HG02623 (cell line): ENCODE results near the gene ANAPC15.
"Not testable (repeated sequence)": the region's sequence is repeated elsewhere in the genome, so short reads cannot be mapped to it uniquely, and the experiment has no call there.

Experiments used
- ATAC-seq: cut with Tn5 transposase; IDR thresholded peaks from one replicate; pipeline ENCODE4 v1.9.1; 2021; ENCODE audit warnings: moderate library complexity; ENCODE audit not compliant: unreplicated experiment

ANAPC15 gene

GRCh38 chr11:72112143-72112977 lies at the start of gene ANAPC15:
Gene ANAPC15, minus strand, starts transcription at chr11:72112695. Its CDS starts 1,419 bp downstream, at chr11:72111276.
- ATAC-seq = peak; percentile 82

DNA sequence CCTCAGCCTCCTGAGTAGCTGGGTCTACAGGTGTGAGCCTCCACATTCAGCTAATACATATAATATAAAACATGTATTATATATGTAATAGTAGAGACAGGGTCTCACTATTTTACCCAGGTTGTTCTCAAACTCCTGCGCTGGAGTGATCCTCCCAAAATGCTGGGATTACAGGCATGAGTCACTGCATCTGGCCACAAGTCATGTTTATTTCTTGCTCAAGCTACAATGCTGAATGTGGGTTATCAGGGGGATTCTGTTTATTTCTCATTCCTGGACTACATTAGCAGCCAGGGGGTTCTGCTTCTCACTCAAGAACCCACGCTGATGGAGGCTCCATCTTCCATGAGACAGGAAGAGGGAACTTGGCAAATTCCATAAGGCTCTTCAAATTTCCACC lies 47.8 kb upstream of the ANAPC15 start:
- ATAC-seq = no peak

DNA sequence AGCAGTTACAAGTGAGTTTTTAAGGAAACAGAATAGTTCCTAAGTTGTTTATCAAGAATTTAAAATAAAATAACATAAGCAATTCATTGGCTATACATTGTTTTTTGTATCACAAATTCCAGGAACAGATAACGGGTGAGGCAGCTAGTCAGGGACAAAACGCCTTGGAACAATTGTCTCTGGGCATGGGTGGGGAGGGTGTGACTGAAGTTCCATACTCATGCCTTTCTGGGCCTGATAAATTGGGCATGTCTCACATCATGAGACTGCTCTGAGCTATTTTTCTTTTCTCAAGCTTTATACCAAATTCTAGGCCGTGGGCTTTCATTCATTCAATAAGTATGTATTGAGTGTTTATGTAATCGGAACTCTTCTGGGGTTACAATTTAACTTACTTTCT lies 44.6 kb upstream of the ANAPC15 start:
- no peak for ATAC-seq

DNA sequence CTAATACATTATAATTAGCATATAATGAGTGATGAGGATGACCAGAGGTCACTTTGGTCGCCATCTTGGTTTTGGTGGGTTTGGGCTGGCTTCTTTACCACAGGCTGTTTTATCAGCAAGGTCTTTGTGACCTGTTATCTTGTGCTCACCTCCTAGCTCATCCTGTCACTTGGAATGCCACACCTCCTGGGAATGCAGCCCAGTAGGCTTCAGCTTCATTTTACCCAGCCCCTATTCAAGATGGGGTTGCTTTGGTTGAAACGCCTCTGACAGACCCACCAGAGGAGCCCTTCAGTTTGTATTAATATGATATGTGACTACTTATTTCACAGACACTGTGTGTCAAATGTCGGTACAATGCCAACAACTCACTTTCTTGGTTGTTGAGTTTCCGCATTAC lies 43.3 kb upstream of the ANAPC15 start:
- ATAC-seq = no peak

DNA sequence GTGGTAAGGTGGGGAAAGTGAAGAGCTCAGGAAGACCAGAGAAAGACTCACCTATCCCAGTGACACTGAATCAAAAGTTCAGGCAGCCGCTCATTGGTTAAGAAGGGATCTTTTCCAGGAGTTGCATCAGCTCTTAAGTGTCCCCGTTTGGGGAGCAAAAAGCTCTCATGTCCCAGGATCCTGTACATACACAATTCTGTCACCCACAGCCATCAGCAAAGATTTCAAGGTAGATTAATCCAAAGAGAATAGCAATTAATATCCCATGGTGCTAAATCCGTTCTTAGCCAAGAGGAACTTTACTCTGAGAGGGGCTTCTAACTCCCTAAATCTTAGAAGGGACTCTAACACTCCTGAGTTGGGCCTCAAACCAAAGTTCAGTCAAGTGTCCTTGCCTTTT lies 42.3 kb upstream of the ANAPC15 start:
- no peak for ATAC-seq

DNA sequence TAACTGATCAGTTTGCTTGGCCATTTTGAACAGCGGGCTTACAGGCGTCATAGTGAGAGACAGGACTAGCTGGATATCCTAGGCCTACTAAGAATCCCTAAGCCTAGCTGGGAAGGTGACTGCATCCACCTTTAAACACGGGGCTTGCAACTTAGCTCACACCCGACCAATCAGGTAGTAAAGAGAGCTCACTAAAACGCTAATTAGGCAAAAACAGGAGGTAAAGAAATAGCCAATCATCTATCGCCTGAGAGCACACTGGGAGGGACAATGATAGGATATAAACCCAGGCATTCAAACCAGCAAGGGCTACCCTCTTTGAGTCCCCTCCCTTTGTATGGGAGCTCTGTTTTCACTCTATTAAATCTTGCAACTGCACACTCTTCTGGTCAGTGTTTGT lies 41.4 kb upstream of the ANAPC15 start:
- not testable (repeated sequence) for ATAC-seq

DNA sequence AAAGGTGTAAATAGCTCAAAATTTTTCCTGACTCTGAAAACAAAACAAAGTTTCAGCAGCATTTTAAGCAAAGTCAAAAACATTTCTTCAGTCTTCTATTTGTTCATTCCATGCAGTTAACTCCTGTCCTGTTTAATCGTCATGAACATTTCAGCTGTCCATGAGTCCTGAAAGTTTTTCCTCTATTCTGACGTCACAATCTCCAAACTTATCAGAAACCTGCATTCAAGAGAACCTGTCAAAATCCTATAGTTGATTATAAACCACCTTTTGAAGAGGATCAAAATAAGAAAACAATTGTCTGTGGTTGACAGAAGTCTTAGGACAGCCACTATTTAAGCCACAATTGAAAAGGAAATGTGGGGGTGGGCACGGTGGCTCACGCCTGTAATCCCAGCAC lies 38.4 kb upstream of the ANAPC15 start:
- ATAC-seq = no peak

DNA sequence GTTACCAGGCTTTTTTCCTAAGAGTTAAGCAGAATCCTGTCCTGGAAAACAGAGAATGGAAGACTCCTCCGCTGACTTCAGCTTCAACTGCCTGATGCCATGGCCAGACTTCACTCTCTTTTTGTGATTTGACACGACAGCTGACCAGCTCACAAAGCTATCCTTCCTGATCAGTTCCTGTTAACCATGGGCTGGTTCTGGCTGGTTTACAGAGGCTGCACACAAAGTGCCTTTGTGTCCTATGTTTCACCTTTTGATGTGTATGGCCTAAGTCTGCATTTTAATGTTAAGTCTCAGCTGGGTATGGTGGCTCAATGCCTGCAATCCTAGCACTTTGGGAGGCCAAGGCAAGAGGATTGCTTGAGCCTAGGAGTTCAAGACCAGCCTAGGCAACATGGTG lies 34.1 kb upstream of the ANAPC15 start:
- no peak for ATAC-seq

GRCh38 chr11:72144807-72145565 lies 32.5 kb upstream of the ANAPC15 start:
- ATAC-seq = no peak

DNA sequence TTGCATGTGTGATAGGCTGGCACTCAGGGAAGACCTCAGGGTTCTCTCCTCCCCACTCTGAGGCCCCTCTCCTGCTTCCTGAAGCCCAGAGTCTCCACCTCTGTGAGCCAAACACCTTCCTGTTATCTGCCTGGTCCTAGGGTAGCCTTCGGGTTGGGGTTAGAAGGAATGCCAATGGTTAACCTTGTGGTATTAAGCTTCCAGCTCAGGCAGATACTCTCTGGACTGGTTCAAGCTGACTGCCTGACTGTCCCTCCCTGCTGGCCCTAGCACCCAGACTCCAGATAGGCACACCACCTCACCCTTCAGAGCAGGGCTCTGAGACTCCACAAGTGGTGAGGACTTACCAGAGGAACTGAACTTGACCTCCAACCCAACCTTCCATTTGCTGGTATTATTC lies 30.0 kb upstream of the ANAPC15 start:
- not testable (repeated sequence) for ATAC-seq

DNA sequence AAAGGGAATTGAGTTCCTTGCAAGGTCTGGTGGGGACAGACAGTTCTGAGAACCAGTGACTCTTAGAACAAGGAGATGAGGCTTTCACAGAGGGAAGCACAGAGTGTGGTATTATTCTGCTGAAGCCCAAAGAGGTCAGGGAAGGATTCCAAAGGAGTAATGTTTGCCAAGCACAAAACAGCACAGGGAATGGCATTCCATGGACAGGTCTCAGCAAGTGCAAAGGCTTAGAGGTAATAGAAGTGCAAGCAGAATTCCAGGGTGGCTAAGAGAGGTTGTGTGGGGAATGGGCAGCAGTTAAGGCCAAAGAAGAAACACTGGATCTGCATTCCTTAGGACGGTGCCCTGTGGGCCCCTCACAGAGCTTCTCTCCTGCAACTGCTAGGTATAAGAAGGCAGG lies 29.6 kb upstream of the ANAPC15 start:
- not testable (repeated sequence) for ATAC-seq

- no peak for ATAC-seq
These were observed 28.6 kb upstream of the ANAPC15 start for GRCh38 chr11:72141066-72141465.

DNA sequence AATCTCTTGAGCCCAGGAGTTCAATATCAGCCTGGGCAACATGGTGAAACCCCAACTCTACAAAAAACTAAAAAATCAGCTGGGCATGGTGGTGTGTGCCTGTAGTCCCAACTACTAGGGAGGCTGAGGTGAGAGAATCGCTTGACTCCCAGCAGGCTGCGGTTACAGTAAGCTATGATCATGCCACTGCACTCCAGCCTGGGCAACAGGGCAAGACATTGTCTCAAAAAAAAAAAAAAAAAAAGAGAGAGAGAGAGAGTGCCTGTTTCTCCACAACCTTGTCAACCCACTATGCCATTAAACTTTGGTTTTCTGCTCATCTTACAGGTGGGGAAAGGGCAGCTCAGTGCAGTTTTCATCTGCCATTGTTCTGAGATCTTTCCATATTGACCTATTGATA lies 28.2 kb upstream of the ANAPC15 start:
- ATAC-seq = no peak

DNA sequence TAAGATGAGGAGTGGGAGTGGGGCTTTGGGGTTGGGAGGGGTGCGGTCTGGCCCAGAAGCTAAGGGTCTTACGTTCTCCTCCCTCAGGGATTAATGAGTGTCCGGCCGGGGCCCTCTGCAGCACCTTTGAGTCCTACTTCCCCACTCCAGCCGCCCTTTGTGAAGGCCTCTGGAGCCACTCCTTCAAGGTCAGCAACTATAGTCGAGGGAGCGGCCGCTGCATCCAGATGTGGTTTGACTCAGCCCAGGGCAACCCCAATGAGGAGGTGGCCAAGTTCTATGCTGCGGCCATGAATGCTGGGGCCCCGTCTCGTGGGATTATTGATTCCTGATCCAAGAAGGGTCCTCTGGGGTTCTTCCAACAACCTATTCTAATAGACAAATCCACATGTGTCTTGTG lies 27.0 kb upstream of the ANAPC15 start:
- no peak for ATAC-seq

DNA sequence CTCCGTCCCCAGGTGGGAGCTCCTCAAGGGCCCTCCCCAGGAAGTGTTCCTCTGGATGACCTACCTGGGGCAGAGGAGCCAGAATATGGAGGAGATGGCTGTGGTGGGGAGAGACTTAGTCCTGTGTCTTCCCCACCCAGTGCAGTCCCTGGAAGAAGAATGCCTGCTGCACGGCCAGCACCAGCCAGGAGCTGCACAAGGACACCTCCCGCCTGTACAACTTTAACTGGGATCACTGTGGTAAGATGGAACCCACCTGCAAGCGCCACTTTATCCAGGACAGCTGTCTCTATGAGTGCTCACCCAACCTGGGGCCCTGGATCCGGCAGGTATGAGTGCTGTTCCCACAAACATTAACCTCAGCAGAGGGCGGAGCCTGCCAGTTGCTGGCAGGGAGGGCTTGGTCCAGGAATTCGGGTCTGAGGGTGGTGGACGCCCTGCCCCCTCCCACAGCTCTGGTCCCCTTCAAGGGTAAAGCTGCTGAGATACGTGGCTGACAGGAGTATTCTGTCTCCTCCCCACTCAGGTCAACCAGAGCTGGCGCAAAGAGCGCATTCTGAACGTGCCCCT lies 26.4 kb upstream of the ANAPC15 start:
- no peak for ATAC-seq

- ATAC-seq = no peak
These were observed 24.3 kb upstream of the ANAPC15 start for GRCh38 chr11:72136684-72137262.

DNA sequence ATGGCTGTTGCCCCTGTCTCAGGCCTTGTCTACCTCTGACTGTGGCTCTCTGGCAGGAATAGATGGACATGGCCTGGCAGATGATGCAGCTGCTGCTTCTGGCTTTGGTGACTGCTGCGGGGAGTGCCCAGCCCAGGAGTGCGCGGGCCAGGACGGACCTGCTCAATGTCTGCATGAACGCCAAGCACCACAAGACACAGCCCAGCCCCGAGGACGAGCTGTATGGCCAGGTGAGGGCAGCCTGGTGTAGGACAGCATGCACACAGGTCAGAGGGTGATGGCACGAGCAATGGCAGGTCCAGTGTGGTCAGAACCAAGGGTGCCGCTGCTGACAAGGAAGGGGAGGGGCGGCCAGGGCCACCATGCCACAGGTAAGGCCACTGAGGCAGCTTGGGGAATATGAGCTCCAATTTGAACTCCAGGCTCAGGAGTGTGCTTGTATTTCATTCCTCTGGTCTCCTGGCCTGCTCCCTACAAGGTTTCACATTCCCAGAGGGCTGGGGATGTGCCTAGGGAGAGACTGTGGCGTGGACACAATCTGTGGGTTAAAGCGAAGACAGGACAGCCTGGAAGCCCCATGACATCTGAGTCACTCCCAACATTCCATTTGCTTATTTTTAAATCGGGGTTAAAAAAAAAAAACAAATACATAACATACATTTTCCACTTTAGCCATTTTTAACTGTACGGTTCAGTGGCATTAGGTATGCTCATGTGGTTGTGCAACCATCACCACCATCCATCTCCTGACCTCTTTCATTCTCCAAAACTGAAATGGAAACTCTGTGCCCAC lies 23.6 kb upstream of the ANAPC15 start:
- ATAC-seq = no peak

DNA sequence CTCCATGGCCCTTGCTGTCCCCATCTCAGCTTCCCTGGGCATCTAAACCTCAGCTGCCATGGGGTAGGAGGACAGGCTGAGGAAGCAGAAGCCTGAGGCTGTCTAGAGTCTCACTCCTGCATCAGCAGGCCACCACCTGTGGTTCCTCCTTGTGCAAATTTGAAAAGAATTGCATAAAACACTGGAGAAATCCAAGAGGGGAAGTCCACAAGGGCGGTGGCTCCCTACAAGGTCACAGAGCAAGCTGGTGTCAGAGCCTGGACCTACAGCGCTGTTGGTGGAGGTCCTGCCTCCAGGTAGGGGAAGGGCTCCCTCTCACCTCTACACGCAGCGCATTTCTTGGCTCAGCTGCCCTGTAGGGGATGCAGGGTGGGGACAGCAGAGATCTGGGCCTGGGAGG lies 23.0 kb upstream of the ANAPC15 start, which contains the start of gene FOLR3:
TSS of gene FOLR3 (plus strand) at position 253 of the 400 bp plus-strand sequence. CDS start 228 bp downstream, outside the sequence.
- not testable (repeated sequence) for ATAC-seq

DNA sequence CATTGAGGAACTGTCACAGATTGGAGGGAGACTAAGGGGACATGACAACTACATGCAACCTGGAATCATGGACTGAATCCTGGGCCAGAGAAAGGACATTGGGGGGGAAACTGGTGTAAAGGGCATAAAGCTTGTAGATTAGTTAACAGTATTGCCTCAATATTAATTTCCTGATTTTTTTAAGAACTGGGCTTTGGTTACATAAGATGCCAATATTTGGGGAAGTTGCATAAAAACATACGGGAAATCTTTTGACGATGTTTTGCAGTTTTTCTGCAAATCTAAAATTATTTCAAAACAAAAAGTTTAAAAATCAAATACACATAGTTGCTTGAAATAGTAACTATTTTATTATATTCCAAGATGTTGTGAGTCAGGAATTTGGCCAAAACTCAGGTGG lies 20.2 kb upstream of the ANAPC15 start:
- no peak for ATAC-seq

DNA sequence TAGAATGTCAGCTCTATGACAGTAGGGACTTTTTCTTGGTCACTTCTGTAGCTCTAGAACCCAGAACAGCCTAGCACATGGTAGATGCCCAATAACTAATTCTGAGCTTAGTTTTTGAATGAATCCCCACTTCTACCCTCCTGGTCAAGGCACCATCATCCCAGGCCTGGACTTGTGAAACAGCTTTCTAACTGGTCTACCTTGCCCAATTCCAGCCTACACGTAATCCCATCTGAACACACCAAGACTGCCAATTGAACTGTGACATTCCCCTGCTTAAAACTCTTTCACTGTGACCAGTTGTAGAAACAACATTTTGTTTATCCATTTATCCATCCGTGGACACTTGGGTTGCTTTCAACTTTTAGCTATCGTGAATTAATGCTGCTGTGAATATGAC lies 16.9 kb upstream of the ANAPC15 start:
- no peak for ATAC-seq

- ATAC-seq = no peak
These were observed 15.4 kb upstream of the ANAPC15 start for GRCh38 chr11:72127923-72128322.
